ENCODE data around the gene CNTN6. TPM values are rescaled to one million over a fixed set of nuclear protein-coding genes. Genes with fewer than 3 reads are reported as not detected.

Gene CNTN6
- not detected for polyA plus RNA-seq

DNA sequence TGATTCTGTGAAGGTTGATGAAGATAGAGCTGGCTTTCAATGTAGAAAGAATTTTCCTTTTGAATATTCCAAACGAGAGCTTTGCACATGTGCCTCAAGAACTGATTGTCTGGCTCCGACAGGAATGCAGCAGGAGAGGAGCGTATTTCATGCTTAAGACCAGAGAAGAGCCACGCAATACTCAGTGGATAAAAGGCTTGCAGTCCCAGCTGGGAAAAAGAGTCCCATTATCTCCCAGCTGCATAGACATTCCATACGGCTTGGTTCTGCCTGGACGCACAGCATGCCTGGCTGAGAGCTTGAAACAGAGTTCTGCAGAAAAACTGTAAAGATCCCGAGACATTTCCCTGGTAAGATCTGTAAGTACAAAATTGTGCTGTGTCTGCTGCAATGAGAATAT, at the start of gene CNTN6:
CNTN6 (plus strand) TSS at position 254 of the 400 bp plus-strand sequence. CDS start 54,985 bp downstream, outside the sequence.
- H3K4me3 Mint-ChIP-seq: no peak within 1 kb of the TSS
- no peaks in the 10 kb centered on the region for H3K36me3 Mint-ChIP-seq
- no peak within 1 kb of the TSS for H3K27ac Mint-ChIP-seq
- peaks cover 0 to 3% (median 2%) of the 10 kb centered on the region in 3 donors for H3K9me3 Mint-ChIP-seq
- no peaks in the 10 kb centered on the region for H3K4me1 Mint-ChIP-seq
- H3K27me3 Mint-ChIP-seq: no peaks in the 10 kb centered on the region

DNA sequence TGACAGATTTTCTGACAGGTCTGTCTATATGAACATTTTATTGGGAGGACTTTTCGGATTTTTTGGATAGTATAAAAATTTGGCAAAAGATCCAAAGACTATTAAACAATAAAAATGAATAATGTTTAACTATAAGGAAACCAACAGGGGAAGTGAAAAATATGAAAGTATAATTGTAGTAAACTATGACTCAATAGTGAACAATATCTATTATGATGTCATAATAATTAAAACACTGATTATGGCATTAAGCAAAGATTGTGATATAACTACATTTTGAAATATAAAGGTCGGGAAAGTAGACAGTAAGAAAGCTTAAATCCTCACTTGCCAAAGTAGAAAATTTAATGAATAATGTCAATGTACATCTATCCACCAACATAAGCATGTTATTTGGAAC, 44.3 kb upstream of the CNTN6 start:
- no peaks in the 10 kb centered on the region for H3K4me1 Mint-ChIP-seq
- H3K4me3 Mint-ChIP-seq: no peak overlapping the region
- H3K27ac Mint-ChIP-seq: no peak overlapping the region
- peaks cover 0 to 10% (median 5%) of the 10 kb centered on the region in 3 donors for H3K9me3 Mint-ChIP-seq
- no peaks in the 10 kb centered on the region for H3K36me3 Mint-ChIP-seq
- no peaks in the 10 kb centered on the region for H3K27me3 Mint-ChIP-seq

DNA sequence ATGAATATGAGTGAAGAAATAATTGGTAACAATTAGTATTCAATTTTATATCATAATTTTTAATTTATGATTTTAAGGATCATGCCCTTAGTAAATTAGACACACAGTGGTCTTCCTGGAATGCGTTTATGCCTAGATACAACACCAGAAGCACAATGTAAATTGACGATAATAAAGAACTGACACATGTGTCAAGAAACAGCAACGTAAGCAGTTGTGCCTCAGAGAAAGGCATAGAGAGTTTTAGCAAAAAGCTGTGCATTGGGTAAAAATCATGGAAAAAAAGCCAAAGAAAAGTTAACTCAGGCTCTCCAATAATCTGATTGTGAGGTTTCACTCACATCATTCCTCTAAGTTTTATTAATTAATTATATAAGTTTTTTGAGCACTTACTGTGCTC, 37.0 kb upstream of the CNTN6 start:
- peaks cover 0 to 2% (median 0%) of the 10 kb centered on the region in 3 donors for H3K9me3 Mint-ChIP-seq
- H3K4me1 Mint-ChIP-seq: peaks cover 0 to 2% (median 0%) of the 10 kb centered on the region in 3 donors
- H3K4me3 Mint-ChIP-seq: no peak overlapping the region
- no peak overlapping the region for H3K27ac Mint-ChIP-seq
- no peaks in the 10 kb centered on the region for H3K36me3 Mint-ChIP-seq
- H3K27me3 Mint-ChIP-seq: no peaks in the 10 kb centered on the region

DNA sequence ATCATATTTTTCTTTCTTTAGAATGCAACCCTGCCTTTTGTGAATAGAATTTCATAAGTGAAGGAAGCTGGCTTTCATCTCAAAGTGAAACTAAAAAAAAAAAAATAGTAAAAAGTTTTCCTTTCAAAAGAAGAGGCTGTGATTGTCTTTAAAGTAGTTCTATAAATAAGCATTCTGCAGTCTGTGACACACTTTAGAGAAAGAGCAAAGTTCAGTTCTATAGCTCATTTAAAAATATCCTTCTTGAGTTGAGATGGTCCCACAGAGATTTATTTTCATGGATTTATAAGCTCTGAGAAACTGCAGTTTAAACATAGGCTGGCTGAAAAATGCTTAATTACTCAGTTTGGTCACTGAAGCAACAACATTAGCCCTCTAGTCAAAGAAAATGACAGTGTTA, 36.1 kb upstream of the CNTN6 start:
- H3K36me3 Mint-ChIP-seq: no peaks in the 10 kb centered on the region
- H3K27me3 Mint-ChIP-seq: no peaks in the 10 kb centered on the region
- H3K4me1 Mint-ChIP-seq: peaks cover 0 to 2% (median 0%) of the 10 kb centered on the region in 3 donors
- peaks cover 0 to 2% (median 0%) of the 10 kb centered on the region in 3 donors for H3K9me3 Mint-ChIP-seq
- H3K4me3 Mint-ChIP-seq: no peak overlapping the region
- no peak overlapping the region for H3K27ac Mint-ChIP-seq

DNA sequence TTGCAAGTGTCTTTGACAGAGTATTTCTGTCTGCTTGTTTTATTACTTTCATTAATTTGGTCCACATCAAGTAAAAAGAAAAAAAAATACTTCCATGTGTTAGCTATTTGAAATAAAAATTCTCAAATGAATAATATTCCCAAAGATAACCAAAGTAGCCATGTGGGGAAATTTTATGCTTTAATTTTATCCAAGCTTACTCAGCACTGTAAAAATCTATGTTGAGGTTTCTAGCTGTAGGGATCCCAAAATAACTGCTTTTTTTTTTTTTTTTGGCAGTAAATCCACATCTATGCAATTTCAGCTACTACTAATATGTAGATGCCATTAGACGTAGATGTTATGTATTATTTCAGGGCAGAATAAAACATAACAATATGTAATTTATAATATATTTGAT, 35.4 kb upstream of the CNTN6 start:
- Mint-ChIP-seq H3K36me3 (no peaks in the 10 kb centered on the region), H3K4me3 (no peak overlapping the region), H3K27me3 (no peaks in the 10 kb centered on the region), H3K9me3 (peaks cover 0 to 2% (median 0%) of the 10 kb centered on the region in 3 donors), H3K27ac (no peak overlapping the region), H3K4me1 (peaks cover 0 to 2% (median 0%) of the 10 kb centered on the region in 3 donors)

DNA sequence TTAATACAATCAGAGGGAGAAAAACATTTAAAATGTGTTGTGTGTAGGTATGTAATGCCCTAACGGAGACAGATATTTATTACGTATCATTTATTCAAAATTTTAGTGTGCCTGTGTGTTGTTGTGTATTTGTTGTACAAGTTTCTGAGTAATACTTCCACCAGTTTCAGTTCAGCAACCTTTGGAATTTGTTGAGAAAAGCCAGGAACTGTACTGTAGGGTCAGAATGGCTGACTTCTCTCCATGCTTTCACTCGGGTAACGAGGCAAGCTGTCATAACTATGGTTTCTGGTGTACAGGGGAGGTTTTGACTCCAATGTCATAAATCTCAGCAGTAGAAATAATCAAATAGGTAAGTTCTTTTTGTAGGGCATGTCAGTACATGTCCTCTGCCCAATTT, 23.8 kb upstream of the CNTN6 start:
- Mint-ChIP-seq H3K4me3 (no peak overlapping the region), H3K27me3 (no peaks in the 10 kb centered on the region), H3K36me3 (no peaks in the 10 kb centered on the region), H3K4me1 (no peaks in the 10 kb centered on the region), H3K27ac (no peak overlapping the region), H3K9me3 (no peaks in the 10 kb centered on the region)

DNA sequence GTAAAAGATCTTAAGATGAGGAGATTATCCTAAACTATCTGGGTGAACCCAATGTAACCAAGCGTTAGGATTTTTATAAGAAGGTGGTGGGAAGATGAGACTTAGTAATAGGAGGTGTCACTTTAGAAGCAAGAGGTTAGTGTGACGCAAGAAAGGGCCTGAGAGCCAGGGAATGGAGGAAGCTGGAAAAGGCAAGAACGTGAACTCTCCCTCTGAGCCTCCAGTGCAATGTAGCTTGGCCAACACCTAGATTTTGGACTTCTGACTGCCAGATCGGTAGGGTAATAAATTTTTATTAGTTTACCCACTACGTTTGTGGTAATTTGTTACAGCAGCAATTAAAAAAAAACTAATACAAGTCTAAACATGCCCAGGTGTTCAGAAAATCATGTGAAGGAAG, 20.8 kb upstream of the CNTN6 start:
- H3K27ac Mint-ChIP-seq: no peak overlapping the region
- H3K9me3 Mint-ChIP-seq: peaks cover 0 to 2% (median 0%) of the 10 kb centered on the region in 3 donors
- H3K4me1 Mint-ChIP-seq: no peaks in the 10 kb centered on the region
- no peaks in the 10 kb centered on the region for H3K27me3 Mint-ChIP-seq
- no peaks in the 10 kb centered on the region for H3K36me3 Mint-ChIP-seq
- no peak overlapping the region for H3K4me3 Mint-ChIP-seq

DNA sequence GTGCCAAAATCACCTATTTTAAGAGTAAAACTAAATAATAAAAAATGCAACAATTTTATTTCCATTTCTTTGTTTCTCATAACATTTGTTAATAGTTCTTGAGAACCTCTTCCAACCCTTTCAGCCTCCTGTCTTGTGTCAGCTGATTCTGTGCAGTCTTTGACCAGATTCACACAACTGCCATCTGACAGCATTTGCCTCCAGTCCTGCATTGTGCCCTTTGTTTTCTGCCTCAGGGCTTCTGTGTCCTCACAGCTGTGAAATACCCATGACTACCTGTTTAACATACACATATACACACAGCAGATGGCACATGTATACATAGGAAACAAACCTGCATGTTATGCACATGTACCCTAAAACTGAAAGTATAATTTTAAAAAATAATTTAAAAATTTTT, 13.2 kb upstream of the CNTN6 start:
- H3K9me3 Mint-ChIP-seq: peaks cover 0 to 2% (median 0%) of the 10 kb centered on the region in 3 donors
- H3K27ac Mint-ChIP-seq: no peak overlapping the region
- H3K27me3 Mint-ChIP-seq: no peaks in the 10 kb centered on the region
- H3K4me3 Mint-ChIP-seq: no peak overlapping the region
- H3K4me1 Mint-ChIP-seq: no peaks in the 10 kb centered on the region
- H3K36me3 Mint-ChIP-seq: no peaks in the 10 kb centered on the region

DNA sequence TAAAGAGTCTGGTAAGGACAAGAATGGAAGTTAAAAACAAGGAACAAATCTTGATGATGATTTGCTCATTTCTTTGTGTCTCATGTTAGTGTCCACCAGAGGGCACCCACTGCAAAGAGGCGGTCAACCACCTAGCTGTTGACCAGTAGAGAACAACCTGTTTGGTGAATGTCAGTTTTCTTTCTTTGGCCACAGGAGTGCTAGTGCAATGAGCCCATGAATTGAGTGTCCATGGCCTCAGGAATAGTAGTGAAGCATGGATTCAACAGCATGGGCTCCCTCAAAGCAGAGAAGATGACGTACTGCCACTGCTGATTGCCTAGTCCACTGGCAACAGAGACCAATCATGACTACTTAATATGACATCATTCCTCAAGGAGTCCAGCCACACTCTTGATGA, 10.7 kb upstream of the CNTN6 start:
- Mint-ChIP-seq H3K4me1 (no peaks in the 10 kb centered on the region), H3K9me3 (peaks cover 0 to 1% (median 0%) of the 10 kb centered on the region in 3 donors), H3K27me3 (no peaks in the 10 kb centered on the region), H3K4me3 (no peak overlapping the region), H3K36me3 (no peaks in the 10 kb centered on the region), H3K27ac (no peak overlapping the region)

DNA sequence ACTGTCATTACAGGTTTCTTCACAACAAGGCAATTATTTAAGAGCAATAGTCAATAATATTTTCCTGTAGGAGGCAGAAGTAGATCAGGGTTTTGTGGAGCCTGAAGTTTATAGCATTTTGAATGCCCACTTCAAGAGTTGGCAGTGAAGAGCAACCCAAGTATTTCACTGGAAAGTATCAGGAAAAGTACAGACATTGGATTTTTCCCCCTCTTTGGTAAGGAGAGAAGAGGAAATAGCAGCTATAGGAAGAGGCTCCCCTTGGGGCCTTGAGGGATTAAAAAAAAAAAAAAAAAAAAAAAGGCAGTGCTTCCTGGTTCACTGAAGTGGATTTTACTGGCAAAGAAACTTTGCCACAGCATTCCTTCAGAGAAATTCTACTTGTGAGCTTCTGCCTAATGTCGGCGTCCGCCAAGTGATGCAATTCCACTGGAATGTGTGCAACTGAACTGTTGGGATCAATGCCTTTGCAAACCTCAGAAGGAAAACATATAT, 5.7 kb upstream of the CNTN6 start:
- no peak overlapping the region for H3K27ac Mint-ChIP-seq
- H3K4me1 Mint-ChIP-seq: no peaks in the 10 kb centered on the region
- no peaks in the 10 kb centered on the region for H3K36me3 Mint-ChIP-seq
- H3K9me3 Mint-ChIP-seq: peaks cover 0 to 1% (median 0%) of the 10 kb centered on the region in 3 donors
- H3K27me3 Mint-ChIP-seq: no peaks in the 10 kb centered on the region
- no peak overlapping the region for H3K4me3 Mint-ChIP-seq

DNA sequence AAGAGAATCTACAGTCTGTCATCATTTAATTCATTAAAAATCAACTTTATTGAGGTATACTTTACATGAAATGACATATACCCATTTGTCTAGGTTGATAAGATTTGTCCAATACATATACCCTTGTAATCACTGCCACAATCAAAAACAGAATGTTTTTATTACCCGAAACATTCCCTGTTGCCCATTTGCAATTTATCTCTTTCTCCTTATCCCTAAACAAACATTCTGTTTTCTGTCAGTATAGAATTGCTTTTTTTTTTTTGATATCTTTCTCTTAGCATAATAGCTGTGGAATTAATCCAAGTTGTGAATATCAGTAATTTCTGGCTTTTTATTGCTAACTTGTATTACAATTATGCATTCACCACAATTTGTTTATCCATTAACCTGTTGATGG, 4.3 kb upstream of the CNTN6 start:
- Mint-ChIP-seq H3K27me3 (no peaks in the 10 kb centered on the region), H3K4me3 (no peak overlapping the region), H3K9me3 (peaks cover 0 to 1% (median 0%) of the 10 kb centered on the region in 3 donors), H3K36me3 (no peaks in the 10 kb centered on the region), H3K4me1 (no peaks in the 10 kb centered on the region), H3K27ac (no peak overlapping the region)

DNA sequence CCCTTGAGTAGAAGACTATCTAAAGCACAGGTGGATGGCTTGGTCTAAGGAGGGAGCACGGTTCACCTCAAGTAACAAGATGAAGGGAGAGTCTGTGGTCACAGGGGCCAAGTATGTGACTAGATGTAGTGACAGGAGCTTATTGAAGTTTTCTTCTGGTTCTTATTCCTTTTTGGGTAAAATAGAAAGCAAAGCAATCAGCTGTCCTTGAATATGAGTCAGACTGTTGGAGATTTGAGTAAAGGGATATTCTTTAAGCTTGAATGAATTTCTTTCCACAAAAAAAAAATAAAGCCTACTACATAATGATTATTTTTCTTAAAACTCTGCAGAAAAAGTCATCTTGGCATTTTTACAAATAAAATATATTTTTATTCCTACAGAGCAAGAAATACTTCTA, 1.5 kb upstream of the CNTN6 start:
- Mint-ChIP-seq H3K27ac (no peak overlapping the region), H3K4me3 (no peak overlapping the region), H3K36me3 (no peaks in the 10 kb centered on the region), H3K27me3 (no peaks in the 10 kb centered on the region), H3K9me3 (peaks cover 0 to 3% (median 2%) of the 10 kb centered on the region in 3 donors), H3K4me1 (no peaks in the 10 kb centered on the region)

DNA sequence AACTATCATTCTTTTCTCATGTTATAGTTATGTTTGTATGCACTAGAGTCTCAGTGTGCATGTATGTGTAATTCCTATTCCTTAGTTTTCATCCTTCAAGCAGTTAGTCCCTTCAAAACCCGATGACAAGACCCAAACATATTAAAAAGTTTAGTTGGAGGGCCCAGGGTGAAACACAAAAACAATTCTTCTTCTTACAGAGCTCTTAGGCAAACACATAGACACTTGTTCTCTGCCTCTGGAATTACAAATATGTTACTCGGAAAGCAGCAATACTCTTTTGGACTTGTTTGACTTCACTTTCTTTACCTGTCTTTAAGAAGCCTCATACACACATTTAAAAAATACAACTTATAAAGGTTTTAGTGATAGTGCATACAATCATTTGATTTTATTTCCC, 763 bp upstream of the CNTN6 start:
- H3K27me3 Mint-ChIP-seq: no peaks in the 10 kb centered on the region
- no peak overlapping the region for H3K27ac Mint-ChIP-seq
- H3K4me3 Mint-ChIP-seq: no peak overlapping the region
- no peaks in the 10 kb centered on the region for H3K36me3 Mint-ChIP-seq
- no peaks in the 10 kb centered on the region for H3K4me1 Mint-ChIP-seq
- H3K9me3 Mint-ChIP-seq: peaks cover 0 to 3% (median 2%) of the 10 kb centered on the region in 3 donors

DNA sequence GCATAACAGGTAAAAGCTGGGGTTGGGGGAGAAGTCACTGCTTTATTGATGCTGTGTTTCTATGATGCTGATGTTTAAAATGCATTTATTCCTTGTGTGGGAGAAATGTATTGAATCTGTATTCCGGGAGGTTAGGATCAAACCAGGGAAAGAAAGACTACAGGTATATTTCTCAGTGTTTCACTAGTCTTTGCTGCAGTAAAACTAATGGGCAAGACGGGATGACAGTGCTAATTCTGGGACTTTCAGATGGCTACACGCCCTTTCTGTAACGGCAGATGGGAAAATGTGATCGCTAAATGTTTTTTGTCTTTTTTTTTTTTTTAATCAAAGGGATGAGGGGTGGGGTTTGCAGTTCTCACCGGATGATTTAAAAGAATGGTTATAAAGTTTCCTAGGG, 393 bp downstream of the CNTN6 start:
- no peaks in the 10 kb centered on the region for H3K36me3 Mint-ChIP-seq
- H3K9me3 Mint-ChIP-seq: peaks cover 0 to 3% (median 2%) of the 10 kb centered on the region in 3 donors
- no peaks in the 10 kb centered on the region for H3K4me1 Mint-ChIP-seq
- H3K27me3 Mint-ChIP-seq: no peaks in the 10 kb centered on the region
- H3K27ac Mint-ChIP-seq: no peak overlapping the region
- H3K4me3 Mint-ChIP-seq: no peak overlapping the region

DNA sequence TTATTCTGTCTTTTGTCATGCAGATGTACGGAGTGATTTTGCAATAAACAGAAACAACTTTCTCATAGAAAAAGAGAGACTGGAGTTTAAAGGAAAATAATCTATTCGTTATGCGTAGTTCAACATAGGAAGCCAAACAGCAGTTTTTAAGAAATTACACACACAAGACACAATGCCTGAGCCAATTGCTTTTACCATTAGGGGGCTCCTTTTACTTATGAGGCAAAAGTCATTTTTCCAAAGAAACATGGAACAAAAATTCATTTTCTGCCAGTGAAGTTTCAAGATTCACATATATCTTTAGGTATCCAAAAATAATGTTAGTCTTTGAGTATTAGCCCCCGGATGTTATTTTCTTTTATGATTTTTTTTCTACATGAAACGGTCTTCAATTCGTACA, 10.7 kb downstream of the CNTN6 start:
- H3K27ac Mint-ChIP-seq: no peak overlapping the region
- H3K27me3 Mint-ChIP-seq: no peaks in the 10 kb centered on the region
- H3K36me3 Mint-ChIP-seq: no peaks in the 10 kb centered on the region
- no peaks in the 10 kb centered on the region for H3K9me3 Mint-ChIP-seq
- H3K4me1 Mint-ChIP-seq: no peaks in the 10 kb centered on the region
- H3K4me3 Mint-ChIP-seq: no peak overlapping the region

DNA sequence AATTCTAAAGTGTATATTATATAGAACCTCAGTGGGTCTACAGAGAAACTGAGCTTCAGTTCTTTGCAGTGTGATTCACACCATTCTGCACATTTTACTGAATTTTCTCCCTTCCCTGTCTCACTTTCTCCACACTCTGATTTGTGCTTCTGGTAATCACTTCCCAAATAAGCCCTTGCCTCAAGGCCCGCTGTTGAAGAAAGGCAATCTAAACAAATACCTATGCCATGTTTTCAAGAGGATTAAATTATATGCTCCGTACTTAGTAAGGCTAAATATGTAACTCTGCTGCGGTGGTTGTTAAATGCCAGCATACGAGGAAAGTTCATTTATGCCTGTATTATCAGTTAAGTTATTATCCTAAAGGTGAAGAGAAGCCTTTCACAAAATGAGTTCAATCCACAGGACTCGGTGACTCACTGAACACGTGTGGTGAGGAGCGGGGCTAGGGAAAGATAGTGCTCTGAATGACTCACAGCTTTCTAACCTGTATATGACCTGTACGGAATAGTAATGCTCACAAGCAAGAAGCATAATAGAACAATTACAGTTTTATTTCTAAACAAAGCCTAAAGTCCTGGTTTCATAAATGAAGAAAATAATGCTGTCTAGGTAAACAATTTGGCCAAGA, 25.1 kb downstream of the CNTN6 start:
- Mint-ChIP-seq H3K4me1 (no peaks in the 10 kb centered on the region), H3K4me3 (no peak overlapping the region), H3K36me3 (no peaks in the 10 kb centered on the region)

More for the DNA sequence above, 25.1 kb downstream of the CNTN6 start:
- Mint-ChIP-seq H3K27me3 (no peaks in the 10 kb centered on the region), H3K9me3 (peaks cover 0 to 2% (median 0%) of the 10 kb centered on the region in 3 donors), H3K27ac (no peak overlapping the region)
